ENCODE measurements around the gene GJC2. TPM values are rescaled to one million over a fixed set of nuclear protein-coding genes. Genes with fewer than 3 reads are reported as not detected.
"Not testable (repeated sequence)": the region's sequence is repeated elsewhere in the genome, so short reads cannot be mapped to it uniquely, and the experiment has no call there.

GJC2 gene
- total and polyA plus RNA-seq, 2 donors from 2014 or later = 0.73 to 6.0 TPM

- Histone ChIP-seq H3K27ac (ENCODE audit: low read depth in 2 of 2, low read length in 2 of 2) (peak within 1 kb of the TSS; percentile 84 to 97), H3K27me3 (ENCODE audit: control insufficient read depth, insufficient read depth, low read length) (no peaks in the 10 kb centered on the region), H3K4me3 (ENCODE audit: low read length in 3 of 3) (peak within 1 kb of the TSS; percentile 84 to 96 (median 94)), H3K36me3 (ENCODE audit: control insufficient read depth in 2 of 3, insufficient read depth in 3 of 3, low read length in 3 of 3) (peaks cover 0 to 11% (median 6%) of the 10 kb centered on the region in 3 donors), H3K9ac (ENCODE audit: low read length in 3 of 3) (peak within 1 kb of the TSS; percentile 82 to 99 (median 98)), H3K4me1 (ENCODE audit: control insufficient read depth in 2 of 3, insufficient read depth in 2 of 3, low read depth in 1 of 3, low read length in 3 of 3) (peaks cover 0 to 17% (median 0%) of the 10 kb centered on the region in 3 donors), H3K9me3 (ENCODE audit: control insufficient read depth in 2 of 3, insufficient read depth in 1 of 3, low read length in 3 of 3) (no peaks in the 10 kb centered on the region)
- peak; percentile 98 to 100 (median 99) for DNase-seq
- peak; percentile 41 for FAIRE-seq
- no peak for TF ChIP-seq CTCF (IDR thresholded peaks at IDR 0.05; ENCODE audit: borderline replicate concordance, extremely low read depth, insufficient read depth)
- intact Hi-C loops (cut with DNase I) = no loop called here
These were observed 40.4 kb upstream of the GJC2 start, which contains the start of gene MRPL55 for GRCh38 chr1:228109073-228109961. Gene MRPL55 (minus strand): TSS chr1:228109299. CDS start chr1:228108260, 1,039 bp downstream.

- Histone ChIP-seq H3K27me3 (ENCODE audit: control insufficient read depth, insufficient read depth, low read length) (no peaks in the 10 kb centered on the region), H3K27ac (ENCODE audit: low read depth in 2 of 2, low read length in 2 of 2) (peak overlapping the region; percentile 77 to 97), H3K36me3 (ENCODE audit: control insufficient read depth in 2 of 3, insufficient read depth in 3 of 3, low read length in 3 of 3) (peaks cover 0 to 11% (median 6%) of the 10 kb centered on the region in 3 donors), H3K4me3 (ENCODE audit: low read length in 3 of 3) (peak overlapping the region; percentile 70 to 94 (median 84)), H3K9me3 (ENCODE audit: control insufficient read depth in 2 of 3, insufficient read depth in 1 of 3, low read length in 3 of 3) (no peaks in the 10 kb centered on the region), H3K4me1 (ENCODE audit: control insufficient read depth in 2 of 3, insufficient read depth in 2 of 3, low read depth in 1 of 3, low read length in 3 of 3) (peaks cover 0 to 17% (median 0%) of the 10 kb centered on the region in 3 donors), H3K9ac (ENCODE audit: low read length in 3 of 3) (peak overlapping the region; percentile 58 to 99 (median 91))
- TF ChIP-seq CTCF (IDR thresholded peaks at IDR 0.05; ENCODE audit: borderline replicate concordance, extremely low read depth, insufficient read depth) = no peak
- intact Hi-C loops (cut with DNase I) = no loop called here
- peak in 2 of 5 donors; percentile 68 to 81 for DNase-seq
- no peak for FAIRE-seq
These were observed 39.7 kb upstream of the GJC2 start for GRCh38 chr1:228109962-228110488.

GRCh38 chr1:228110556-228110955 is 39.2 kb upstream of the GJC2 start:
- intact Hi-C loops (cut with DNase I) = no loop called here
- peaks cover 0 to 11% (median 6%) of the 10 kb centered on the region in 3 donors for H3K36me3 ChIP-seq (ENCODE audit: control insufficient read depth in 2 of 3, insufficient read depth in 3 of 3, low read length in 3 of 3)
- no peaks in the 10 kb centered on the region for H3K9me3 ChIP-seq (ENCODE audit: control insufficient read depth in 2 of 3, insufficient read depth in 1 of 3, low read length in 3 of 3)
- no peaks in the 10 kb centered on the region for H3K27me3 ChIP-seq (ENCODE audit: control insufficient read depth, insufficient read depth, low read length)
- peaks cover 0 to 17% (median 0%) of the 10 kb centered on the region in 3 donors for H3K4me1 ChIP-seq (ENCODE audit: control insufficient read depth in 2 of 3, insufficient read depth in 2 of 3, low read depth in 1 of 3, low read length in 3 of 3)
- peak overlapping the region in 2 of 3 donors; percentile 22 to 99 for H3K9ac ChIP-seq (ENCODE audit: low read length in 3 of 3)
- FAIRE-seq (no peak), DNase-seq (peak in 1 of 5 donors; percentile 37)
- peak overlapping the region in 2 of 3 donors; percentile 70 to 94 for H3K4me3 ChIP-seq (ENCODE audit: low read length in 3 of 3)
- peak overlapping the region; percentile 14 to 77 for H3K27ac ChIP-seq (ENCODE audit: low read depth in 2 of 2, low read length in 2 of 2)
- TF ChIP-seq CTCF (IDR thresholded peaks at IDR 0.05; ENCODE audit: borderline replicate concordance, extremely low read depth, insufficient read depth) = no peak

GRCh38 chr1:228111315-228111714 is 38.4 kb upstream of the GJC2 start:
- H3K9ac ChIP-seq (ENCODE audit: low read length in 3 of 3); intact Hi-C loops (cut with DNase I); H3K27me3 ChIP-seq (ENCODE audit: control insufficient read depth, insufficient read depth, low read length); FAIRE-seq; H3K27ac ChIP-seq (ENCODE audit: low read depth in 2 of 2, low read length in 2 of 2); H3K4me3 ChIP-seq (ENCODE audit: low read length in 3 of 3); H3K9me3 ChIP-seq (ENCODE audit: control insufficient read depth in 2 of 3, insufficient read depth in 1 of 3, low read length in 3 of 3); H3K36me3 ChIP-seq (ENCODE audit: control insufficient read depth in 2 of 3, insufficient read depth in 3 of 3, low read length in 3 of 3): not testable (repeated sequence)
- peak in 1 of 5 donors; percentile 9 for DNase-seq
- H3K4me1 ChIP-seq (ENCODE audit: control insufficient read depth in 2 of 3, insufficient read depth in 2 of 3, low read depth in 1 of 3, low read length in 3 of 3) = peaks cover 0 to 17% (median 0%) of the 10 kb centered on the region in 3 donors
